Lower leg skin (tissue), 4 donors: ENCODE results near the gene BTNL8. TPM values are rescaled to one million over a fixed set of nuclear protein-coding genes. Genes with fewer than 3 reads are reported as not detected.

Source experiments
- DNase-seq, 2 donors: peaks; one replicate each; pipeline ENCODE4 v3.0.0-alpha.2; 2019; ENCODE audit warnings: low spot score in 2 of 2
- H3K4me3 ChIP-seq: fragments of 200-600 bp; sonication (generic); 2 replicates; pipeline ENCODE4 v1.5.1; 2017; ENCODE audit warnings: mild to moderate bottlenecking, low read depth; ENCODE audit not compliant: poor library complexity, severe bottlenecking
- CTCF ChIP-seq, 3 donors: fragments of 450-650 bp; IDR thresholded peaks; one replicate each; pipeline ENCODE4 v1.5.1; 2016; ENCODE audit warnings: antibody characterized with exemption in 3 of 3, mild to moderate bottlenecking in 3 of 3, moderate library complexity in 2 of 3
- POLR2A ChIP-seq, 2 donors: fragments of 450-650 bp; IDR thresholded peaks; one replicate each; pipeline ENCODE4 v1.6.1; 2016 to 2017; ENCODE audit warnings: antibody characterized with exemption in 2 of 2, mild to moderate bottlenecking in 1 of 2, moderate library complexity in 1 of 2
- WGBS, 2 donors: methylation state at CpG; one replicate each; pipeline ENCODE4 v1.1.5; 2018; 5-methylcytosine and 5-hydroxymethylcytosine counted together
- intact Hi-C: fragments of 100-400 bp; cut with DNase I; formaldehyde crosslinking; loops from one replicate; pipeline ENCODE4 v1.15.0; 2023; ENCODE audit warnings: low total_unique reads
- total RNA-seq, 4 donors: library from RNA; depleted of rRNA; stranded (reverse); fragments of >200 nt; gene quantifications; one replicate each; pipeline ENCODE4 v1.1.0, GENCODE V29; 2016

BTNL8 gene
- total RNA-seq, result under 1 TPM in 2 of 4 donors, not detected in 2; 0.26 to 0.44 TPM

- DNase-seq, result no peak
- no peak within 1 kb of the TSS for H3K4me3 ChIP-seq
- TF ChIP-seq POLR2A (IDR thresholded peaks at IDR 0.05) (no peak), CTCF (IDR thresholded peaks at IDR 0.05) (no peak)
- intact Hi-C loops, result no loop called here
- 81 to 87% methylated on average over 9 of the region's 9 CpGs for WGBS, 2 donors
Measured at GRCh38 chr5:180898621-180899246, at the start of gene BTNL8. TSS of gene BTNL8 (plus strand) at chr5:180899159. CDS start at chr5:180899311, 152 bp downstream.

GRCh38 chr5:180849827-180850226 is 49.1 kb upstream of the BTNL8 start:
- no peak overlapping the region for H3K4me3 ChIP-seq
- no peak for TF ChIP-seq CTCF (IDR thresholded peaks at IDR 0.05)
- no peak for TF ChIP-seq POLR2A (IDR thresholded peaks at IDR 0.05)
- intact Hi-C loops, result no loop called here
- WGBS, 2 donors, result 93 to 97% methylated on average over 4 of the region's 4 CpGs
- DNase-seq, result no peak

GRCh38 chr5:180850434-180851078 is 48.4 kb upstream of the BTNL8 start:
- WGBS, 2 donors, result 97 to 98% methylated on average over 10 of the region's 10 CpGs
- intact Hi-C loops, result no loop called here

GRCh38 chr5:180852495-180852894 is 46.5 kb upstream of the BTNL8 start:
- no peak for DNase-seq
- WGBS, 2 donors, result 89 to 92% methylated on average over 4 of the region's 4 CpGs
- TF ChIP-seq POLR2A (IDR thresholded peaks at IDR 0.05) (no peak), CTCF (IDR thresholded peaks at IDR 0.05) (no peak)
- intact Hi-C loops, result no loop called here
- no peak overlapping the region for H3K4me3 ChIP-seq

More at GRCh38 chr5:180850434-180851078, 48.4 kb upstream of the BTNL8 start:
- no peak overlapping the region for H3K4me3 ChIP-seq
- TF ChIP-seq POLR2A (IDR thresholded peaks at IDR 0.05) (no peak), CTCF (IDR thresholded peaks at IDR 0.05) (no peak)
- no peak for DNase-seq

GRCh38 chr5:180853121-180853847 is 45.7 kb upstream of the BTNL8 start:
- TF ChIP-seq POLR2A (IDR thresholded peaks at IDR 0.05) (no peak), CTCF (IDR thresholded peaks at IDR 0.05) (no peak)
- intact Hi-C loops, result no loop called here
- H3K4me3 ChIP-seq, result no peak overlapping the region
- DNase-seq, result no peak
- WGBS, 2 donors, result 83 to 84% methylated on average over 13 of the region's 13 CpGs
